Neural cell (in vitro differentiated cells): ENCODE measurements around the gene MED29.

Experiments used
- CTCF ChIP-seq: fragments of 450-650 bp; IDR thresholded peaks from 2 replicates; pipeline ENCODE4 v1.5.1; 2014; ENCODE audit warnings: antibody characterized with exemption, mild to moderate bottlenecking, moderate library complexity; ENCODE audit not compliant: poor library complexity, severe bottlenecking
- EP300 ChIP-seq: fragments of 450-650 bp; conservative IDR thresholded peaks from 2 replicates; pipeline ENCODE4 v1.6.1; 2014; ENCODE audit warnings: antibody characterized with exemption, mild to moderate bottlenecking, moderate library complexity; ENCODE audit not compliant: poor library complexity, severe bottlenecking
- EZH2 ChIP-seq: fragments of 200-600, 300-800 bp; shearing (Covaris generic), sonication (generic); IDR thresholded peaks from 2 replicates; pipeline ENCODE4 v1.6.1; 2014; ENCODE audit warnings: antibody characterized with exemption, low read length, borderline replicate concordance, mild to moderate bottlenecking; ENCODE audit not compliant: insufficient read depth, poor library complexity, severe bottlenecking
- MXI1 ChIP-seq: fragments of 450-650 bp; conservative IDR thresholded peaks from 2 replicates; pipeline ENCODE4 v1.6.1; 2014; ENCODE audit warnings: antibody characterized with exemption, mild to moderate bottlenecking; ENCODE audit not compliant: poor library complexity, severe bottlenecking
- TAF1 ChIP-seq: IDR thresholded peaks from 2 replicates; pipeline ENCODE4 v1.6.1; 2012; ENCODE audit warnings: low read depth
- TF ChIP-seq, protein P1 (sequence below): IDR thresholded peaks from 2 replicates; pipeline ENCODE4 v1.6.1; 2012; ENCODE audit warnings: borderline replicate concordance

GRCh38 chr19:39410831-39411080 is 19.6 kb downstream of the MED29 start:
- TF ChIP-seq TAF1, result no peak
- no peak for TF ChIP-seq CTCF
- TF ChIP-seq EZH2, result no peak
- TF ChIP-seq MXI1, result no peak
- TF ChIP-seq EP300, result no peak
- TF ChIP-seq, protein P1, sequence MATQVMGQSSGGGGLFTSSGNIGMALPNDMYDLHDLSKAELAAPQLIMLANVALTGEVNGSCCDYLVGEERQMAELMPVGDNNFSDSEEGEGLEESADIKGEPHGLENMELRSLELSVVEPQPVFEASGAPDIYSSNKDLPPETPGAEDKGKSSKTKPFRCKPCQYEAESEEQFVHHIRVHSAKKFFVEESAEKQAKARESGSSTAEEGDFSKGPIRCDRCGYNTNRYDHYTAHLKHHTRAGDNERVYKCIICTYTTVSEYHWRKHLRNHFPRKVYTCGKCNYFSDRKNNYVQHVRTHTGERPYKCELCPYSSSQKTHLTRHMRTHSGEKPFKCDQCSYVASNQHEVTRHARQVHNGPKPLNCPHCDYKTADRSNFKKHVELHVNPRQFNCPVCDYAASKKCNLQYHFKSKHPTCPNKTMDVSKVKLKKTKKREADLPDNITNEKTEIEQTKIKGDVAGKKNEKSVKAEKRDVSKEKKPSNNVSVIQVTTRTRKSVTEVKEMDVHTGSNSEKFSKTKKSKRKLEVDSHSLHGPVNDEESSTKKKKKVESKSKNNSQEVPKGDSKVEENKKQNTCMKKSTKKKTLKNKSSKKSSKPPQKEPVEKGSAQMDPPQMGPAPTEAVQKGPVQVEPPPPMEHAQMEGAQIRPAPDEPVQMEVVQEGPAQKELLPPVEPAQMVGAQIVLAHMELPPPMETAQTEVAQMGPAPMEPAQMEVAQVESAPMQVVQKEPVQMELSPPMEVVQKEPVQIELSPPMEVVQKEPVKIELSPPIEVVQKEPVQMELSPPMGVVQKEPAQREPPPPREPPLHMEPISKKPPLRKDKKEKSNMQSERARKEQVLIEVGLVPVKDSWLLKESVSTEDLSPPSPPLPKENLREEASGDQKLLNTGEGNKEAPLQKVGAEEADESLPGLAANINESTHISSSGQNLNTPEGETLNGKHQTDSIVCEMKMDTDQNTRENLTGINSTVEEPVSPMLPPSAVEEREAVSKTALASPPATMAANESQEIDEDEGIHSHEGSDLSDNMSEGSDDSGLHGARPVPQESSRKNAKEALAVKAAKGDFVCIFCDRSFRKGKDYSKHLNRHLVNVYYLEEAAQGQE, result no peak
